Panc1 (cell line): Measurements from ENCODE around the gene UBE2E1. TPM values are rescaled to one million over a fixed set of nuclear protein-coding genes. Genes with fewer than 3 reads are reported as not detected.

Source experiments
- ATAC-seq: fragments of 200-7000 bp; cut with Tn5 transposase; 2 replicates; pipeline ENCODE4 v1.9.1; 2020; ENCODE audit warnings: mild to moderate bottlenecking, moderate library complexity
- BruUV-seq: library from RNA; stranded (reverse); fragments of 400-500 nt; replicated peaks from 2 replicates; lab custom pipeline; 2021; lab: Mats Ljungman, UMichigan
- CTCF ChIA-PET: fragments of 300-600 bp; sonication (Branson Sonifier 250); formaldehyde crosslinking; loops from one replicate; lab custom pipeline; 2022; ENCODE audit warnings: antibody characterized with exemption; lab: Charles Lee
- POLR2A ChIA-PET: fragments of 300-600 bp; sonication (Branson Sonifier 250); formaldehyde crosslinking; loops from one replicate; lab custom pipeline; 2022; ENCODE audit warnings: antibody characterized with exemption; lab: Charles Lee
- DNase-seq: peaks from one replicate; pipeline ENCODE4 v3.0.0-alpha.2; 2010; ENCODE audit warnings: low read depth, low spot score
- H3K27ac ChIP-seq: 2 replicates; pipeline ENCODE4 v1.5.1; 2011; ENCODE audit warnings: mild to moderate bottlenecking, low read length, inconsistent platforms
- H3K27me3 ChIP-seq: fragments of 200-500 bp; sonication (Bioruptor generic); 2 replicates; pipeline ENCODE4 v1.6.0; 2014; ENCODE audit warnings: low read length, inconsistent platforms; ENCODE audit not compliant: control insufficient read depth, insufficient read depth
- H3K36me3 ChIP-seq: fragments of 200-500 bp; sonication (Bioruptor generic); 2 replicates; pipeline ENCODE4 v1.5.1; 2014; ENCODE audit warnings: inconsistent platforms, mild to moderate bottlenecking, low read length, moderate library complexity; ENCODE audit not compliant: control insufficient read depth, insufficient read depth
- H3K4me1 ChIP-seq: 2 replicates; pipeline ENCODE4 v1.5.1; 2011; ENCODE audit warnings: inconsistent platforms, mild to moderate bottlenecking, low read length, moderate library complexity; ENCODE audit not compliant: control insufficient read depth, insufficient read depth
- H3K4me3 ChIP-seq, 2 experiments: 2 replicates each; pipeline ENCODE4 v1.5.1; 2011 to 2012; ENCODE audit warnings: low read depth in 2 of 2, low read length in 2 of 2, mild to moderate bottlenecking in 2 of 2, inconsistent platforms in 1 of 2, moderate library complexity in 1 of 2
- H3K9me3 ChIP-seq: fragments of 200-500 bp; sonication (Bioruptor generic); 2 replicates; pipeline ENCODE4 v1.5.1; 2014; ENCODE audit warnings: low read depth, mild to moderate bottlenecking, inconsistent platforms, low read length, moderate library complexity; ENCODE audit not compliant: control insufficient read depth, insufficient read depth
- POLR2AphosphoS5 ChIP-seq: IDR thresholded peaks from 2 replicates; pipeline ENCODE4 v1.6.1; 2012; ENCODE audit warnings: mild to moderate bottlenecking, low read depth, low read length, moderate library complexity
- SIN3A ChIP-seq: IDR thresholded peaks from 2 replicates; pipeline ENCODE4 v1.6.1; 2012; ENCODE audit warnings: low read depth, mild to moderate bottlenecking, low read length, moderate library complexity, borderline replicate concordance; ENCODE audit not compliant: insufficient read depth
- TCF7L2 ChIP-seq: IDR thresholded peaks from 2 replicates; pipeline ENCODE4 v1.6.1; 2011; ENCODE audit warnings: mild to moderate bottlenecking, low read depth, low read length, inconsistent platforms
- in situ Hi-C: cut with HindIII; loops from 2 replicates; pipeline ENCODE4 v1.10.0; 2016; ENCODE audit warnings: low sequenced_read_pairs, low pct_unique_long_range_greater_than_20kb
- intact Hi-C: fragments of 100-400 bp; cut with micrococcal nuclease; formaldehyde crosslinking; loops from one replicate; pipeline ENCODE4 v1.10.0; 2022; ENCODE audit not compliant: unreplicated experiment
- total RNA-seq: library from RNA; stranded (reverse); gene quantifications from one replicate; pipeline ENCODE4 v1.2.1, GENCODE V29; 2021; ENCODE audit not compliant: unreplicated experiment
- TF ChIP-seq, protein P1 (sequence below): fragments of 450-650 bp; IDR thresholded peaks from 2 replicates; pipeline ENCODE4 v1.5.1; 2017; ENCODE audit warnings: mild to moderate bottlenecking
- TF ChIP-seq, protein P2 (sequence below), 2 experiments: IDR thresholded peaks; 2 replicates each; pipeline ENCODE4 v1.6.1; 2011 to 2012; ENCODE audit warnings: low read depth in 2 of 2, control low read depth in 1 of 2, low read length in 1 of 2, mild to moderate bottlenecking in 1 of 2, moderate library complexity in 1 of 2; ENCODE audit not compliant: insufficient read depth in 1 of 2

UBE2E1 gene
- total RNA-seq, 1 experiment from 2014 or later = 127 TPM

DNA sequence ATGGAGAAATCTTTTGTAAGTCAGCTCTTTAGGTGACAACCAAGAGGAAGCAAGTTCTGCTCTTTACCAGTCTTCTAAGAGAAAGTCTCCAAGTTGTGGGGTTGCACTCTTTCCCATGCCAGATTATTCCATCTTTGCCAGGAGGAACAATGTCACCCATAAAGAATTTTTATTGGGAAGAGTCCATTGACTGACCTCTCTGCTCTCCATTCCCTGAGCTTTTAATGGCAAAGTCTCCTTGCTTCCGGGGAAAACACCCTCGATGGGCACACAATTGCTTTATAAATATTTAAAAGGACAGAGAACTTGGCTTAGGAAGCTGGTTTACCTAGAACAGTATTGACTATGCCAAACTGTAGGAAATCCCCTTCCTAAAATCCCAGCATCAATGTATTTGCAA, 19.9 kb upstream of the UBE2E1 start:
- CTCF ChIA-PET = no interaction called here
- H3K27ac ChIP-seq = no peak overlapping the region; the same call in 1 of the 2 replicates
- H3K36me3 ChIP-seq = no peaks in the 10 kb centered on the region
- no peaks in the 10 kb centered on the region for H3K27me3 ChIP-seq
- H3K4me3 ChIP-seq = no peak overlapping the region
- no TSS peak for BruUV-seq
- ATAC-seq (no peak), DNase-seq (no peak)
- no peaks in the 10 kb centered on the region for H3K9me3 ChIP-seq
- no peaks in the 10 kb centered on the region for H3K4me1 ChIP-seq
- intact Hi-C loops (no loop called here), in situ Hi-C loops (no loop called here)
- TF ChIP-seq, protein P1, sequence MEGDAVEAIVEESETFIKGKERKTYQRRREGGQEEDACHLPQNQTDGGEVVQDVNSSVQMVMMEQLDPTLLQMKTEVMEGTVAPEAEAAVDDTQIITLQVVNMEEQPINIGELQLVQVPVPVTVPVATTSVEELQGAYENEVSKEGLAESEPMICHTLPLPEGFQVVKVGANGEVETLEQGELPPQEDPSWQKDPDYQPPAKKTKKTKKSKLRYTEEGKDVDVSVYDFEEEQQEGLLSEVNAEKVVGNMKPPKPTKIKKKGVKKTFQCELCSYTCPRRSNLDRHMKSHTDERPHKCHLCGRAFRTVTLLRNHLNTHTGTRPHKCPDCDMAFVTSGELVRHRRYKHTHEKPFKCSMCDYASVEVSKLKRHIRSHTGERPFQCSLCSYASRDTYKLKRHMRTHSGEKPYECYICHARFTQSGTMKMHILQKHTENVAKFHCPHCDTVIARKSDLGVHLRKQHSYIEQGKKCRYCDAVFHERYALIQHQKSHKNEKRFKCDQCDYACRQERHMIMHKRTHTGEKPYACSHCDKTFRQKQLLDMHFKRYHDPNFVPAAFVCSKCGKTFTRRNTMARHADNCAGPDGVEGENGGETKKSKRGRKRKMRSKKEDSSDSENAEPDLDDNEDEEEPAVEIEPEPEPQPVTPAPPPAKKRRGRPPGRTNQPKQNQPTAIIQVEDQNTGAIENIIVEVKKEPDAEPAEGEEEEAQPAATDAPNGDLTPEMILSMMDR = no peak
- POLR2A ChIA-PET = no interaction called here

DNA sequence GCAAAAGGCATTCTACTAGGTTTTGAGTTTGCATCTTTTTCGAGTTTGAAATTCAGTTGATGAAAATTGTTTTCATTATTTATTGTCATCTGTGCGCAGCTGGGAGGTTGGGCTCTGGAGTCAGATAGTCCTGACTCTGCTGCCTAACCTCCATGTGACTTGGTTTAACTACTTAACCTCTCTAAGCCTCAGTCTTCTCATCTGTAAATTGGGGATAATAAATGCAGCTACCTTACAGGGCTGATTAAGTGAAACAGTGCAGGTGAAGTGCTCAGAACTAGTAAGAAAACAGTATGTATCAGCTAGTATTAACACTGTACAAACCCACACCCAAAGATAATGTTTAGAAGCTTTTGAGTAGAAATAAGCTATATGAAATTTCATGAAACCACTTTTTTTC, 14.1 kb upstream of the UBE2E1 start:
- H3K27me3 ChIP-seq = no peaks in the 10 kb centered on the region
- ChIA-PET CTCF (no interaction called here), POLR2A (no interaction called here)
- intact Hi-C loops = no loop called here
- no peaks in the 10 kb centered on the region for H3K9me3 ChIP-seq
- in situ Hi-C loops = no loop called here
- no peaks in the 10 kb centered on the region for H3K4me1 ChIP-seq
- H3K36me3 ChIP-seq = no peaks in the 10 kb centered on the region
- ATAC-seq (no peak), DNase-seq (no peak)
- BruUV-seq = no TSS peak
- TF ChIP-seq, protein P2, sequence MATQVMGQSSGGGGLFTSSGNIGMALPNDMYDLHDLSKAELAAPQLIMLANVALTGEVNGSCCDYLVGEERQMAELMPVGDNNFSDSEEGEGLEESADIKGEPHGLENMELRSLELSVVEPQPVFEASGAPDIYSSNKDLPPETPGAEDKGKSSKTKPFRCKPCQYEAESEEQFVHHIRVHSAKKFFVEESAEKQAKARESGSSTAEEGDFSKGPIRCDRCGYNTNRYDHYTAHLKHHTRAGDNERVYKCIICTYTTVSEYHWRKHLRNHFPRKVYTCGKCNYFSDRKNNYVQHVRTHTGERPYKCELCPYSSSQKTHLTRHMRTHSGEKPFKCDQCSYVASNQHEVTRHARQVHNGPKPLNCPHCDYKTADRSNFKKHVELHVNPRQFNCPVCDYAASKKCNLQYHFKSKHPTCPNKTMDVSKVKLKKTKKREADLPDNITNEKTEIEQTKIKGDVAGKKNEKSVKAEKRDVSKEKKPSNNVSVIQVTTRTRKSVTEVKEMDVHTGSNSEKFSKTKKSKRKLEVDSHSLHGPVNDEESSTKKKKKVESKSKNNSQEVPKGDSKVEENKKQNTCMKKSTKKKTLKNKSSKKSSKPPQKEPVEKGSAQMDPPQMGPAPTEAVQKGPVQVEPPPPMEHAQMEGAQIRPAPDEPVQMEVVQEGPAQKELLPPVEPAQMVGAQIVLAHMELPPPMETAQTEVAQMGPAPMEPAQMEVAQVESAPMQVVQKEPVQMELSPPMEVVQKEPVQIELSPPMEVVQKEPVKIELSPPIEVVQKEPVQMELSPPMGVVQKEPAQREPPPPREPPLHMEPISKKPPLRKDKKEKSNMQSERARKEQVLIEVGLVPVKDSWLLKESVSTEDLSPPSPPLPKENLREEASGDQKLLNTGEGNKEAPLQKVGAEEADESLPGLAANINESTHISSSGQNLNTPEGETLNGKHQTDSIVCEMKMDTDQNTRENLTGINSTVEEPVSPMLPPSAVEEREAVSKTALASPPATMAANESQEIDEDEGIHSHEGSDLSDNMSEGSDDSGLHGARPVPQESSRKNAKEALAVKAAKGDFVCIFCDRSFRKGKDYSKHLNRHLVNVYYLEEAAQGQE (IDR thresholded peaks at IDR 0.05; ENCODE audit: insufficient read depth in 1 of 2, low read depth in 2 of 2, low read length in 1 of 2) = no peak
- TF ChIP-seq SIN3A (no peak), POLR2AphosphoS5 (no peak), TCF7L2 (no peak)
- TF ChIP-seq, protein P1 = no peak
- no peak overlapping the region for H3K4me3 ChIP-seq
- no peak overlapping the region for H3K27ac ChIP-seq
